H9 (cell line): ENCODE measurements around the gene ME3. TPM values are rescaled to one million over a fixed set of nuclear protein-coding genes. Genes with fewer than 3 reads are reported as not detected.

Experiments used
- DNase-seq: peaks from one replicate; pipeline ENCODE4 v3.0.0-alpha.2; 2017
- H2AFZ ChIP-seq: one replicate; pipeline ENCODE4 v1.6.1; 2013; ENCODE audit warnings: mild to moderate bottlenecking, low read length, control low read depth, moderate library complexity
- H2AK5ac ChIP-seq: 2 replicates; pipeline ENCODE4 v1.6.1; 2013; ENCODE audit warnings: low read length, control low read depth, mixed read lengths; ENCODE audit not compliant: insufficient read length
- H2BK120ac ChIP-seq: one replicate; pipeline ENCODE4 v1.6.1; 2013; ENCODE audit warnings: low read depth, mild to moderate bottlenecking, low read length, control low read depth, inconsistent platforms; ENCODE audit not compliant: poor library complexity, severe bottlenecking
- H2BK12ac ChIP-seq: 2 replicates; pipeline ENCODE4 v1.6.1; 2013; ENCODE audit warnings: low read length, control low read depth, mixed read lengths, low read depth; ENCODE audit not compliant: insufficient read length
- H2BK15ac ChIP-seq: 2 replicates; pipeline ENCODE4 v1.6.1; 2013; ENCODE audit warnings: low read depth, low read length, control low read depth
- H2BK20ac ChIP-seq: one replicate; pipeline ENCODE4 v1.6.1; 2013; ENCODE audit warnings: low read depth, mild to moderate bottlenecking, low read length, control low read depth, inconsistent platforms; ENCODE audit not compliant: poor library complexity, severe bottlenecking
- H2BK5ac ChIP-seq: 2 replicates; pipeline ENCODE4 v1.6.1; 2013; ENCODE audit warnings: low read length, control low read depth, mixed read lengths; ENCODE audit not compliant: insufficient read length
- H3K14ac ChIP-seq: 2 replicates; pipeline ENCODE4 v1.6.1; 2013; ENCODE audit warnings: low read length, control low read depth; ENCODE audit not compliant: insufficient read depth
- H3K18ac ChIP-seq: 2 replicates; pipeline ENCODE4 v1.6.1; 2013; ENCODE audit warnings: low read depth, mild to moderate bottlenecking, mixed read lengths, low read length, control low read depth; ENCODE audit not compliant: insufficient read length
- H3K23ac ChIP-seq: 2 replicates; pipeline ENCODE4 v1.6.1; 2013; ENCODE audit warnings: low read length, control low read depth, mixed read lengths, low read depth; ENCODE audit not compliant: insufficient read length
- H3K23me2 ChIP-seq: 2 replicates; pipeline ENCODE4 v1.6.1; 2013; ENCODE audit warnings: low read depth, mild to moderate bottlenecking, mixed read lengths, low read length, control low read depth; ENCODE audit not compliant: insufficient read length, poor library complexity, severe bottlenecking
- H3K27ac ChIP-seq: 2 replicates; pipeline ENCODE4 v1.5.1; 2013; ENCODE audit warnings: low read length, control low read depth, mixed read lengths, low read depth; ENCODE audit not compliant: insufficient read length
- H3K27me3 ChIP-seq: 2 replicates; pipeline ENCODE4 v1.6.1; 2013; ENCODE audit warnings: low read length, control low read depth, inconsistent platforms; ENCODE audit not compliant: insufficient read depth
- H3K4ac ChIP-seq: 2 replicates; pipeline ENCODE4 v1.6.1; 2013; ENCODE audit warnings: low read depth, mild to moderate bottlenecking, control low read depth, inconsistent platforms, low read length, moderate library complexity
- H3K4me1 ChIP-seq: 2 replicates; pipeline ENCODE4 v1.6.1; 2013; ENCODE audit warnings: low read length, control low read depth, inconsistent platforms; ENCODE audit not compliant: insufficient read depth
- H3K4me2 ChIP-seq: 2 replicates; pipeline ENCODE4 v1.6.1; 2013; ENCODE audit warnings: low read length, control low read depth, mixed read lengths; ENCODE audit not compliant: insufficient read length, insufficient read depth
- H3K56ac ChIP-seq: 2 replicates; pipeline ENCODE4 v1.6.1; 2013; ENCODE audit warnings: low read depth, mild to moderate bottlenecking, mixed read lengths, low read length, control low read depth; ENCODE audit not compliant: insufficient read length
- H3K79me1 ChIP-seq: 2 replicates; pipeline ENCODE4 v1.6.1; 2013; ENCODE audit warnings: low read depth, mild to moderate bottlenecking, moderate library complexity, low read length, control low read depth, inconsistent platforms; ENCODE audit not compliant: insufficient read depth, poor library complexity, severe bottlenecking
- H3K79me2 ChIP-seq: 2 replicates; pipeline ENCODE4 v1.6.1; 2013; ENCODE audit warnings: low read length, control low read depth, inconsistent platforms; ENCODE audit not compliant: insufficient read depth
- H3K9ac ChIP-seq: 2 replicates; pipeline ENCODE4 v1.6.1; 2013; ENCODE audit warnings: low read length, control low read depth, mixed read lengths; ENCODE audit not compliant: insufficient read length; ENCODE audit errors: extremely low read depth
- H3K9me3 ChIP-seq: one replicate; pipeline ENCODE4 v1.6.1; 2013; ENCODE audit warnings: low read depth, low read length, inconsistent platforms; ENCODE audit not compliant: control insufficient read depth
- H3T11ph ChIP-seq: one replicate; pipeline ENCODE4 v1.6.1; 2013; ENCODE audit warnings: mild to moderate bottlenecking, low read length, control low read depth, inconsistent platforms
- H4K20me1 ChIP-seq: one replicate; pipeline ENCODE4 v1.6.1; 2013; ENCODE audit not compliant: control insufficient read depth, insufficient read length, insufficient read depth
- H4K5ac ChIP-seq: 2 replicates; pipeline ENCODE4 v1.6.1; 2013; ENCODE audit warnings: low read depth, mild to moderate bottlenecking, mixed read lengths, low read length, control low read depth; ENCODE audit not compliant: insufficient read length
- H4K8ac ChIP-seq: replicated peaks from 2 replicates; pipeline ENCODE4 v1.6.1; 2013; ENCODE audit warnings: low read length, control low read depth, mixed read lengths, low read depth; ENCODE audit not compliant: insufficient read length
- H4K91ac ChIP-seq: 2 replicates; pipeline ENCODE4 v1.6.1; 2013; ENCODE audit warnings: low read depth, mild to moderate bottlenecking, moderate library complexity, mixed read lengths, low read length, control low read depth; ENCODE audit not compliant: insufficient read length
- H3K27ac Mint-ChIP-seq, 3 experiments: 2 replicates in 2 of 3; 3 replicates in 1 of 3; pipeline ENCODE4 v1.8.0; 2020 to 2021; ENCODE audit warnings: mixed read lengths in 3 of 3, mild to moderate bottlenecking in 1 of 3, moderate library complexity in 1 of 3
- H3K27me3 Mint-ChIP-seq: 2 replicates; pipeline ENCODE4 v1.8.0; 2021; ENCODE audit warnings: low read depth, mild to moderate bottlenecking, moderate library complexity, mixed read lengths
- H3K36me3 Mint-ChIP-seq, 3 experiments: 2 replicates in 2 of 3; 3 replicates in 1 of 3; pipeline ENCODE4 v1.8.0; 2020 to 2021; ENCODE audit warnings: low read depth in 3 of 3, mixed read lengths in 3 of 3; ENCODE audit not compliant: insufficient read depth in 1 of 3
- H3K4me1 Mint-ChIP-seq, 2 experiments: 2 replicates each; pipeline ENCODE4 v1.8.0; 2020; ENCODE audit warnings: mixed read lengths in 2 of 2
- H3K4me3 Mint-ChIP-seq, 2 experiments: 2 replicates in 1 of 2; 3 replicates in 1 of 2; pipeline ENCODE4 v1.8.0; 2020 to 2021; ENCODE audit warnings: mild to moderate bottlenecking in 2 of 2, mixed read lengths in 2 of 2, moderate library complexity in 1 of 2
- H3K9me3 Mint-ChIP-seq, 2 experiments: 2 replicates in 1 of 2; 3 replicates in 1 of 2; pipeline ENCODE4 v1.8.0; 2020; ENCODE audit warnings: mild to moderate bottlenecking in 2 of 2, mixed read lengths in 2 of 2, moderate library complexity in 1 of 2
- WGBS: extraction: QIAGEN DNeasy Blood & Tissue Kit; methylation state at CpG from one replicate; pipeline ENCODE4 v1.1.7; 2013; ENCODE audit warnings: missing lambda C conversion rate, low lambda C conversion rate, mixed read lengths; ENCODE audit not compliant: insufficient read length; ENCODE audit errors: extremely low coverage; 5-methylcytosine and 5-hydroxymethylcytosine counted together
- total RNA-seq: library from RNA; stranded (reverse); gene quantifications from 2 replicates; pipeline ENCODE4 v1.2.1, GENCODE V29; 2021
- TF ChIP-seq, protein P1 (sequence below): fragments of 200-600 bp; sonication (generic); conservative IDR thresholded peaks from 3 replicates; pipeline ENCODE4 v1.8.0; 2021; ENCODE audit warnings: antibody characterized with exemption, mild to moderate bottlenecking

The ME3 gene
- total RNA-seq, 1 experiment from 2014 or later = 2.8 TPM

DNA sequence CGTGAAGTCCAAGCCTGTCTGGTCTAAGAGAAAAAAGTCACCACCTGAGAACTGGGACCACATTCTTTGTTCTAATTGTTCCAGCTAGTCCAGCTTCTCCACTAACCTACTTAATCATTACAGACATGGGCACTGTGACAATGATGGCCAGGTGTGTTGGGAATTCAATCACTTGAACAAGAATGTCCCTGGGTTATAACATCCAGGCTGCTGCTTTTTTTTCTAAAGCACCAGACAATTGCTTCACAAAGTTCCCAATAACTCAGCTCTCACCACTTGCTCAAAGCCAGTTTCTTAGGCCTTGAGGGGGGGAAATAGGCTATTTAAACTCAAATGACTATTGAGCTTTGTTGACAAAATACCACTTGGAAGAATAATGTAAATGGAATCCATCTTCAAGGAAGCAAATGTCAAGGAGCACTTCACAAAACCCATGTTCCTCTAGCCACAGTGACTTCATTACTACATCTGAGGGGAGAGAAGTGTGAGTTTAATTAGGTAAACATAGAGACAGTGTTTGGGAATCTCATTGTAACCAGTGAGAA lies 80.3 kb downstream of the ME3 start:
- Histone ChIP-seq H3K9me3 (peaks cover 6% of the 10 kb centered on the region), H3K79me2 (no peaks in the 10 kb centered on the region), H3K79me1 (no peaks in the 10 kb centered on the region), H4K20me1 (no peaks in the 10 kb centered on the region), H2BK15ac (no peak overlapping the region), H3K23ac (no peak overlapping the region), H3T11ph (no peak overlapping the region), H3K18ac (no peak overlapping the region), H2AK5ac (no peak overlapping the region), H3K9ac (no peak overlapping the region), H2BK120ac (no peak overlapping the region), H2BK12ac (no peak overlapping the region), H2BK5ac (no peak overlapping the region), H4K91ac (no peak overlapping the region), H3K23me2 (no peaks in the 10 kb centered on the region), H2AFZ (no peak overlapping the region), H2BK20ac (no peak overlapping the region), H3K4me2 (no peak overlapping the region), H3K27me3 (no peaks in the 10 kb centered on the region), H3K56ac (no peak overlapping the region), H3K14ac (no peak overlapping the region), H4K5ac (no peak overlapping the region), H3K4me1 (peaks cover 9% of the 10 kb centered on the region; the same call in 1 of the 2 replicates), H4K8ac (no peak overlapping the region), H3K4ac (no peak overlapping the region), H3K27ac (no peak overlapping the region)
- Mint-ChIP-seq H3K27ac (peak overlapping the region in 1 of 3 experiments; percentile 6; a peak in 2 of 7 replicates), H3K4me1 (peaks cover 48 to 64% of the 10 kb centered on the region in 2 experiments), H3K4me3 (no peak overlapping the region), H3K9me3 (peaks cover 6% of the 10 kb centered on the region in 2 experiments; a peak in 4 of 5 replicates), H3K27me3 (no peaks in the 10 kb centered on the region), H3K36me3 (peaks cover 0 to 9% (median 5%) of the 10 kb centered on the region in 3 experiments; a peak in 4 of 7 replicates)
- TF ChIP-seq, protein P1, sequence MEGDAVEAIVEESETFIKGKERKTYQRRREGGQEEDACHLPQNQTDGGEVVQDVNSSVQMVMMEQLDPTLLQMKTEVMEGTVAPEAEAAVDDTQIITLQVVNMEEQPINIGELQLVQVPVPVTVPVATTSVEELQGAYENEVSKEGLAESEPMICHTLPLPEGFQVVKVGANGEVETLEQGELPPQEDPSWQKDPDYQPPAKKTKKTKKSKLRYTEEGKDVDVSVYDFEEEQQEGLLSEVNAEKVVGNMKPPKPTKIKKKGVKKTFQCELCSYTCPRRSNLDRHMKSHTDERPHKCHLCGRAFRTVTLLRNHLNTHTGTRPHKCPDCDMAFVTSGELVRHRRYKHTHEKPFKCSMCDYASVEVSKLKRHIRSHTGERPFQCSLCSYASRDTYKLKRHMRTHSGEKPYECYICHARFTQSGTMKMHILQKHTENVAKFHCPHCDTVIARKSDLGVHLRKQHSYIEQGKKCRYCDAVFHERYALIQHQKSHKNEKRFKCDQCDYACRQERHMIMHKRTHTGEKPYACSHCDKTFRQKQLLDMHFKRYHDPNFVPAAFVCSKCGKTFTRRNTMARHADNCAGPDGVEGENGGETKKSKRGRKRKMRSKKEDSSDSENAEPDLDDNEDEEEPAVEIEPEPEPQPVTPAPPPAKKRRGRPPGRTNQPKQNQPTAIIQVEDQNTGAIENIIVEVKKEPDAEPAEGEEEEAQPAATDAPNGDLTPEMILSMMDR = no peak
- no CpG with 5 or more reads among the region's 1 CpG for WGBS
- DNase-seq = no peak
